Activated CD8-positive, alpha-beta memory T cell treated with anti-CD3 and anti-CD28 coated beads for 1 hour (primary cell): ENCODE data around the gene TMEM123.
A peak's percentile ranks its signal among the peaks of the same experiment; 100 is the strongest.

ENCODE experiments used
- DNase-seq, 2 donors: peaks; one replicate each; pipeline ENCODE4 v3.0.0-alpha.2; 2020; ENCODE audit warnings: low read depth in 1 of 2; ENCODE audit errors: extremely low read depth in 1 of 2

TMEM123 gene

DNA sequence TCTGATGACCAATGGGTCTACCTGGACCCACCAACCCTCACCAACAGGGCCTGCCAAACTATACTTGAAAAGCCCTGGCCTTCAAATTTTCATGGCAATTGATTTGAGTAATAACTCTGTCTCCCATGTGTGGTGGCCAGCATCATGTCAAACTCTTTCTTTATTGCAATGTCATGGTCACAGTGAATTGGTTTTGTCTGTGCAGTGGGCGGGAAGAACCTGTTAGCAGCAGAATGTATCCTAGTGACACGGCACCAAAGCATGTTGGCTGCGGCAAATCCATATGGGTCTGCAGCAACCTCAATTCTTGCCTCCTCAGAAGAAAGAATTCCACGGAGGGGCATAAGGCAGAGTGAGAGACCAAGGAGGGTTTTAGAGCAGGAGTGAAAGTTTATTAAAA, 19.6 kb upstream of the TMEM123 start:
- DNase-seq = no peak

DNA sequence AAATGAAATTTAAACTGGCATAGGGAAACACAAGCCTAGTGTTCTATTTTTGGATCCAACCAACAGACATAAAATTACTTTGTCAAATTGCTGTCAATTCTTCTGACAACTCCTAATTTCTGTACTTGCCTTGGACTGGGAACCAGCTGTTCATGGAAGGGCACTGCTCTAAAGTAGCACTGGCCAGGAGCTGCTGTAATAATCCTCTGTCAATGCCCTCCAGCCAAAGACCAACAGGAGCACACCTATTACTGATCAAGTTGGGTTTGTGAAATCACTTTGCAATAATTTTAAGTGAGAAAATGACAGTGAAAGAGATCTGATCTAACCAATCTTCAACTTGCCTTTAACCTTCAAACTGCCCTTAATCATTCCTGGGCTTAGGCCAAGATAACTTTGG, 18.9 kb upstream of the TMEM123 start:
- DNase-seq = no peak

GRCh38 chr11:102470251-102470650, 17.7 kb upstream of the TMEM123 start:
- DNase-seq = no peak

DNA sequence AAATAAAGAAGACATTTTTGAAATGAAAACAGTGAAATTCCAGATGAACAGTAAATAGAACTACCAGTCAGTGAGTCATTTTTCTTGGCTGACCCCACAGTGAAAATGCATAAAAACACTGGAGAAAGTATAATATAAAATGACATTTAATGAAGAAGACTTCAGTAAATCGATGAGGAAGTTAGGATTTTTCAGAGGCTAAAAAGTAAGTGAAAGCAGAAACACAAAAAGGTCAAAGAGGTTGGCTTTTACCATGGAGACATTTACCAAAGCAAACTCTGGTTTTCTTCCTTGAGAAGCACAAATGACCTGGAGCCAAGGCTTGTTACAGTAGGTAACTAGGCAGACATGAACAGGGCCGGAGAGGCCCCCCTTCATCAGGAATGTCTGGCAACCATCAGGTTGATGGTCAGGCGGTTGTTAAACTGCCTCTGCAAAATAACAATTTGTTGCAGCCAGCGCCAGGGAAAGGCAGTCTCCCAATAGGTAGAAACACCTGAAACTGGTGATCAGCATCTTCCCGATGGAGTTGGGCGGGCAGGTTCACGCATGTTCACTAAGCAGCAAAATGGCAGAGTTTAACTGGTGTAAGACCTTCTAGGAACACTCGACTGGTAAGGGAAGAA, 16.7 kb upstream of the TMEM123 start:
- DNase-seq = no peak

DNA sequence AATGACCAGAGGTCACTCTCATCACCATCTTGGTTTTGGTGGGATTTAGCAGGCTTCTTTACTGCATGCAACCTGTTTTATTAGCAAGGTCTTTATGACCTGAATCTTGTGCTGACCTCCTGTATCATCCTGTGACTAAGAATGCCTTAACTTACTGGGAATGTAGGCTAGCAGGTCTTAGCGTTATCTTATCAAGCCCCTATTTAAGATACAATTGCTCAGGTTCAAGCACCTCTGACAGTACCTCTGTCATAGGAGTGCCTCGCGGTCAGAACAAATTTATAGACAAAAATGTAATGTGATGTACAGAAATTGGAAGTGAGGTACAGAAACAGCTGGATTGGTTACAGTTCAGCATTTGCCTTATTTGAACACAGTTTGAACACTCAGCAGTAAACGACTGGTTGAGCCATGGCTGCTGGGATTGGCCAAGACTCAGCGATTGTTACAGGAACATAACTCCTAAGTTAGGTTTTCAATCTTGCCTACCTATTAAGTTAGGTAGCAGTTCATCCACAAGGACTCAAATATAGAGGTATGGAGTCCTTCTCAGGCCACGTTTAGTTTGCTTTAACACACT, 16.1 kb upstream of the TMEM123 start:
- DNase-seq = no peak

GRCh38 chr11:102467853-102468580, 15.5 kb upstream of the TMEM123 start:
- DNase-seq = no peak

DNA sequence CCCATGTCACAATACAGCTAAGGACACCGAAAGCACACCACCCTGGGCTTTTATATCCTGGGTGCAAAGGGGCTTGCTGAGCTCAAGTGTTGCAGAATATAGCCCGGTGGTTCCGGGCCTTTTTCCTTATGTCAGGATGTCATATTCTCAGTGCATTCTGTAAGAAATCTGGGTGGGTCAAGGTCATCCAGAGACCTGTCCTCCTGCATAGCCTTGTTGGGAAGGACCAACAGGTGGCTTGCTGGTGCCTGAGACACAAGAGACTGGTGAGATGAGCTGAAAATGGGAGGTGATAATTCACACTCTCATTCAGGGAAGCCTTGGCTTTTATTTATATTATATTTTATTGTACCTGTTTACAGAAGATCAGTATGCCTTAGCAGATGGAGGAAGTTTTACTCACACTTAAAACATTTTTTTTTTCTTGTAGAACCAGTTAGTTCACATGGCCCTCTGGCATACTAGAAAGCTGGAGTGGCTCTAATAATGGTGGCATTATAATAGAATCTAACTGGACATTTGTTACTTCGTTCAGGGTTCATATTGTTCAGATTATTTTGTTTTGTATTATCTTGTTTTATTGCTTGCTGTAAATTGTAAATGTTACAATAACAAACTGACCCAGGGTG, 14.6 kb upstream of the TMEM123 start:
- DNase-seq = no peak

DNA sequence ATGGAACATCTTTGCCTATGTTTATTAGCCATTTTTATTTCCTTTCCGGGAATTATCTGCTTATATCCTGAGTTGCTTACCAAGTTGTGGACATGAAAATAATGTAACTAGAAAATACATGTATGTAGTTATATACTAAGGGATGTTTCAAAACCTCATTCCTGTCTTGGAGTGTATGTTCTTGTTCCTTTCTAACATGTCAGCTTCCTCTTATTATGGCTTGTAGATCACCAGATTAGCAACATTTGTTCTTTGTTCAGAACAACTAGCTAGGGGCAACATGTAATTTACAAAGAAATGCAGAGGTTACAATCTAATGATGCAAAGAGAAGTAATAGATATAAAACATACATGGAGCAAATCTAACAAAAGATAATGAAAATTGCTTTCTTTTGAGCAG, 13.1 kb upstream of the TMEM123 start:
- no peak for DNase-seq

- DNase-seq = no peak
These were observed 12.4 kb upstream of the TMEM123 start for GRCh38 chr11:102464859-102465500.

GRCh38 chr11:102464037-102464436, 11.5 kb upstream of the TMEM123 start:
- DNase-seq = no peak

DNA sequence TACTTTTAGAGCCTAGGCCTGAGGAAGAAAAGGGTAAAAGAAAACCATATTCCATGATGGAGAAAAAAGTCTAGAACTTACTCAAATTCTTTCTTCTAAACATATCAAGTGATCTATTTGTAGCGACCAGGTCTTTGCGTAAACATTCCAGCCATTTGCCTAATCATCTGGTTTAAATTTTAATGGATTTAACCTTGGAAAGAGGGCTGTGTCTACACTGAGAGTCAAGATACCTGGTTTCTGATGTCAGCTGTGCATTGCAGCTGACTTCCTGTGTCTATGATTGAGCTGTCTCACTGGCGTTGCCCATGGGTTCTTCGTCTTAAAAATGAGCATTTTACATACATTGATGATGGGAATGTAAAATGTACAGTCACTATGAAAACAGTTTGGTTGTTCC, 10.0 kb upstream of the TMEM123 start:
- no peak for DNase-seq

- DNase-seq = no peak
These were observed 6.8 kb upstream of the TMEM123 start for GRCh38 chr11:102459393-102459792.

DNA sequence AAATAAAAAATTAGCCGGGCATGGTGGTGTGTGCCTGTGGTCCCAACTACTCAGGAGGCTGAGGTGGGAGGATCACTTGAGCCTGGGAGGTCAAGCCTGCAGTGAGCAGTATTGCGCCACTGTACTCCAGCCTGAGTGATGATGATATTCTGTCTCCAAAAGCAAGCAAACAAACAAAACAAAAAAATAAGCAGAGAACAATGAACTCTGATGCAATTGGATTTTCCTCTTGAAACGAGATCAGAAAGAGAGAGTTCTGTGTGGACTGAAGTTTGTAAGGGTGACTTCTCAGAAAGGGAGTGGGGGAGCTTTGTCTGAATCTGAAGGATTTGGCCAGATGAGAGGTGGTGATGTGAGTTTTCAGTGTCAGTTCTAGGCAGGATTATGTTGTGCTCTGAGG, 6.0 kb upstream of the TMEM123 start:
- no peak for DNase-seq

DNA sequence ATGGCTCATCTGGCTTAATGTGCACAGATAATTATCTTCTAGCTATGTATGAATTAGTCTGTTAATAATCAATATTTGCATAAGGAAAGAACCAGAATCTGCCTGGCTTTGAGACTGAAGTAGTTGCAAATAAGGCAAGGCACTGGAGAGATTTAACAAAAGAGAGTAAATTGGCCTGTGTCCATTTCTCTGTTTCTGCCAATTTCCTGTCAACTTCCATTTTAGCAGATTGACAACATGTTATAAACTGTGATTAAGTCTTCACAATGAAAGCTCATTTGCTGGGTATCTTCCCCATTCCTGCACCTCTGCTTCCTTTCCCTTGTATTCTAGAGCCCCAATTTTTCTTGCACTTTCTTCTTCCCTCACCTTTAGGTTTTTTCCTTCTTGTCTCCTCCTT, 5.3 kb upstream of the TMEM123 start:
- no peak for DNase-seq

GRCh38 chr11:102457056-102457677, 4.6 kb upstream of the TMEM123 start:
- DNase-seq = no peak

GRCh38 chr11:102456381-102456780, 3.8 kb upstream of the TMEM123 start:
- no peak for DNase-seq

- no peak for DNase-seq
These were observed 1.4 kb upstream of the TMEM123 start for GRCh38 chr11:102453921-102454320.

GRCh38 chr11:102453302-102453695, 734 bp upstream of the TMEM123 start:
- peak in 1 of 2 donors; percentile 14 for DNase-seq

DNA sequence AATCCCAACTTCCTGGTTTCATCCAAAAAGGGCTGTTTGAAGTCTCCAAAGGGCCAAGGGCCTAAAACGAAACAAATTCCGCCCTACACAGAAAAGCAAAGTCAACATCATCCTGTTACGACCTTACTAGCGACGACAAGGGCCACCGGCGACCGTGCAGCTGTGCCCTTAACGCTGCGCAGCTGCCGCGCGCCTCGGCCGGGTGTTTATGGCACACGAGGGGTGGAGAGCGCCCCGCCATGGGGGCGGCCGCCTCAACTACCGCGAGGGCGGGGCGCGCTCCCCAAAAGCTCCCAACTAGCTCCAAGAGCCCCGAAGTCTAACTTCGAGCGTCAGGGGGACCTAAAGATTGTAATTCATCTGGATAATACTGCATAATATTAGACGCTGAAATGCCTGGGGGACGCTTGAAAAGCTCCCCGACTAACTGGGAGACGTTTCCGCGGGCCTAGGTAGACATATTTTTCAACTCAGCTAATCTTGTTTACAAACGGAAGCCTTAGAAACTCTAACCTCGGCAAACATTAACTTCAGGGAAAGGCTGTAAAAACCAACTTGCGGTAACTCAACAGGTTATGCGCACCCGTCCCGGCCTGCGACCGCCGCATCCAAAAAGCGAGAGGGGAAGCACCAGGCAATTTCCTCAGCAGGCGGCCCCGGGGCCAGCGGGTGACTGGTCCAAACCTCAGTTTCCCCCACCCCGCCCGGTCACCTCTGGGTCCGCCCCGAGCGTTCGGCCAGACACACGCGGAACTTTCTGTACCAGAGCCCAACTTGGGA, 694 bp downstream of the TMEM123 start:
- DNase-seq = peak; percentile 50 to 60

DNA sequence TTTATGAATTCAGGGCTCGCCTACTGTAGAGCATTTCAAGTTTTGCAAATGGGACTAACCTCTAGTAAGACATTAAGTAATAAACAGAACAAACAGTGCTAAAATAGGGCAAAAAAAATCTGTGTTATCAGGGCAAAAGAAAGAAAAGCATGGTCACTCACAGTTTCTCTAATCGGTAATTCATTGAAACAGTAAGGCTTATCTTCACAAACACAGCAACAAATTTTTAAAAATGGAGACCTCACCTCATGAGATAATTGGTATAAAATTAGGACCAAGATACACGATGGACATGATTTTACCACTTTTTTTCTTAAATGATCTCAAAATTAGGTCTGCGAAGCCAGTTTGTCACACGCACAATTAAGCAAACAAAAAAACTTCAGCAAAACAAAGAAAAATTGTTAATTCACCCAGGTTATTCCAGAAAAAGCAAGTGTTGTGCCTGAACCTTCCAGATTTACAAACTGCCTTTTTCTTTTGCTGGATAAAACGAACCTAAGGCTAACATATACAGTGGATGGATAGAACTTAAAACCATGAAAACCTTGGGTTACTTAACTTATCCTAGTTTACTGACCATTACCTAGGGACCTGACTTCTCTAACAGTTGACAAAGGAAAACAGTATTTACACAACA, 1.4 kb downstream of the TMEM123 start:
- no peak for DNase-seq
